K562 (cell line): ENCODE results near the gene CYSRT1. TPM values are rescaled to one million over a fixed set of nuclear protein-coding genes. Genes with fewer than 3 reads are reported as not detected.

ENCODE experiments used
- ATAC-seq: fragments of 200-7000 bp; cut with Tn5 transposase; 3 replicates; pipeline ENCODE4 v1.9.1; 2020; ENCODE audit warnings: moderate library complexity
- BruUV-seq: library from RNA; stranded (reverse); fragments of 400-500 nt; replicated peaks from 2 replicates; lab custom pipeline; 2021; lab: Mats Ljungman, UMichigan
- CTCF ChIA-PET: fragments of 300-600 bp; formaldehyde crosslinking; extraction: SDS; loops from one replicate; lab custom pipeline; 2021; ENCODE audit warnings: low intra/inter-chr PET ratio; lab: Yijun Ruan, JAX
- POLR2A ChIA-PET: fragments of 300-600, 350-650 bp; sonication (Branson Sonifier 250); formaldehyde crosslinking; extraction: SDS; loops from one replicate; lab custom pipeline; 2021; ENCODE audit warnings: antibody characterized with exemption, inconsistent platforms; lab: Yijun Ruan, JAX
- DNase-seq, 4 experiments: peaks; one replicate each; pipeline versions ENCODE4 v3.0.0 to v3.0.0-alpha.2; 2011 to 2018; ENCODE audit warnings: low spot score in 3 of 4, mixed read lengths in 3 of 4; ENCODE audit errors: extremely low read depth in 1 of 4
- FAIRE-seq: peaks from 2 replicates; lab custom pipeline; 2011; peaks lifted over from hg19 to GRCh38; lab: Jason Lieb, UNC
- H2AFZ ChIP-seq: 2 replicates; pipeline ENCODE4 v1.6.0; 2011; ENCODE audit warnings: low read depth, low read length, control low read depth, inconsistent platforms
- H3K27ac ChIP-seq: fragments of 200-600 bp; 3 replicates; pipeline ENCODE4 v1.8.0; 2011; ENCODE audit warnings: low read depth, mild to moderate bottlenecking, control low read depth, inconsistent platforms, low read length, moderate library complexity, mixed read lengths; ENCODE audit errors: extremely low read depth
- H3K27me3 ChIP-seq, 2 experiments: fragments of 300-600 bp in 1 of 2; 2 replicates in 1 of 2; 3 replicates in 1 of 2; pipeline versions ENCODE4 v1.6.0 to v1.8.0; 2011; ENCODE audit warnings: inconsistent platforms in 2 of 2, low read length in 2 of 2, mild to moderate bottlenecking in 1 of 2, mixed read lengths in 1 of 2, moderate library complexity in 1 of 2; ENCODE audit not compliant: control insufficient read depth in 2 of 2, insufficient read depth in 2 of 2
- H3K36me3 ChIP-seq: fragments of 300-600 bp; 3 replicates; pipeline ENCODE4 v1.8.0; 2011; ENCODE audit warnings: mild to moderate bottlenecking, low read length, inconsistent platforms; ENCODE audit not compliant: control insufficient read depth, insufficient read depth
- H3K4me1 ChIP-seq, 2 experiments: fragments of 200-600 bp in 1 of 2; replicated peaks in 1 of 2; 2 replicates in 1 of 2; 3 replicates in 1 of 2; pipeline versions ENCODE4 v1.5.1 to v1.8.0; 2011; ENCODE audit warnings: inconsistent platforms in 2 of 2, low read length in 2 of 2, mild to moderate bottlenecking in 1 of 2, mixed read lengths in 1 of 2, moderate library complexity in 1 of 2; ENCODE audit not compliant: control insufficient read depth in 2 of 2, insufficient read depth in 2 of 2
- H3K4me2 ChIP-seq: 2 replicates; pipeline ENCODE4 v1.6.1; 2011; ENCODE audit warnings: low read length, control low read depth, inconsistent platforms, mixed read lengths; ENCODE audit not compliant: insufficient read depth
- H3K4me3 ChIP-seq: fragments of 200-600 bp; sonication (generic), shearing (Covaris generic); 2 replicates; pipeline ENCODE4 v1.5.1; 2016; ENCODE audit warnings: control low read depth, inconsistent platforms
- H3K79me2 ChIP-seq: fragments of 200-600 bp; 3 replicates; pipeline ENCODE4 v1.8.0; 2011; ENCODE audit warnings: low read length, inconsistent platforms; ENCODE audit not compliant: control insufficient read depth, insufficient read depth
- H3K9ac ChIP-seq, 2 experiments: 2 replicates each; pipeline versions ENCODE4 v1.6.0 to v1.6.1; 2011; ENCODE audit warnings: low read depth in 2 of 2, low read length in 2 of 2, control low read depth in 1 of 2, inconsistent platforms in 1 of 2, mild to moderate bottlenecking in 1 of 2, mixed read lengths in 1 of 2; ENCODE audit not compliant: insufficient read depth in 1 of 2
- H3K9me1 ChIP-seq: one replicate; pipeline ENCODE4 v1.6.0; 2011; ENCODE audit warnings: inconsistent platforms, mild to moderate bottlenecking, low read length, moderate library complexity; ENCODE audit not compliant: control insufficient read depth, insufficient read depth
- H3K9me3 ChIP-seq: replicated peaks from 2 replicates; pipeline ENCODE4 v1.5.1; 2011; ENCODE audit warnings: low read depth, low read length, inconsistent platforms; ENCODE audit not compliant: control insufficient read depth, insufficient read depth
- H4K20me1 ChIP-seq: replicated peaks from 2 replicates; pipeline ENCODE4 v1.6.1; 2011; ENCODE audit warnings: low read length, inconsistent platforms, mixed read lengths; ENCODE audit not compliant: control insufficient read depth, insufficient read depth
- CBX8 ChIP-seq: fragments of 200-600 bp; sonication (generic); IDR thresholded peaks from 2 replicates; pipeline ENCODE4 v1.6.1; 2012; ENCODE audit warnings: borderline replicate concordance, mixed run types, low read depth, mild to moderate bottlenecking, moderate library complexity, mixed read lengths, low read length, control low read depth, inconsistent platforms; ENCODE audit not compliant: poor library complexity, severe bottlenecking; ENCODE audit errors: extremely low read depth
- CHD1 ChIP-seq: fragments of 200-600 bp; sonication (generic); IDR thresholded peaks from one replicate; pipeline ENCODE4 v1.6.1; 2012; ENCODE audit warnings: mild to moderate bottlenecking, moderate library complexity, low read length, inconsistent platforms
- CTCF ChIP-seq, 3 experiments: IDR thresholded peaks in 2 of 3; conservative IDR thresholded peaks in 1 of 3; 2 replicates each; pipeline ENCODE4 v1.5.1; 2011 to 2012; ENCODE audit warnings: low read length in 3 of 3, mild to moderate bottlenecking in 3 of 3, control low read depth in 2 of 3, improper control_type of control experiment in 1 of 3, inconsistent platforms in 1 of 3, low read depth in 1 of 3, mixed read lengths in 1 of 3, moderate library complexity in 1 of 3; ENCODE audit not compliant: insufficient read depth in 2 of 3
- HNRNPL ChIP-seq: fragments of 200-400 bp; formaldehyde crosslinking; IDR thresholded peaks from 2 replicates; pipeline ENCODE4 v1.6.1; 2017; ENCODE audit warnings: low read depth, mild to moderate bottlenecking, low read length
- MCM2 ChIP-seq: fragments of 450-650 bp; IDR thresholded peaks from 2 replicates; pipeline ENCODE4 v1.6.1; 2017; ENCODE audit warnings: low read depth, mild to moderate bottlenecking
- PHF8 ChIP-seq: fragments of 200-600 bp; sonication (generic); IDR thresholded peaks from 2 replicates; pipeline ENCODE4 v1.6.1; 2012; ENCODE audit warnings: mixed run types, mild to moderate bottlenecking, inconsistent platforms, low read length, moderate library complexity, borderline replicate concordance
- POLR2G ChIP-seq: fragments of 200-400 bp; formaldehyde crosslinking; IDR thresholded peaks from 2 replicates; pipeline ENCODE4 v1.6.1; 2017; ENCODE audit warnings: low read depth, mild to moderate bottlenecking, antibody characterized with exemption, low read length, moderate library complexity
- ZNF445 ChIP-seq: fragments of 250-450 bp; sonication (Bioruptor Pico); IDR thresholded peaks from 2 replicates; pipeline ENCODE4 v1.4.0; 2020; ENCODE audit warnings: low read depth, mild to moderate bottlenecking, moderate library complexity
- WGBS: fragments of 100-300 bp; shearing (Covaris generic); methylation state at CpG from one replicate; pipeline ENCODE4 v1.1.6; 2016; ENCODE audit warnings: low coverage, mixed read lengths; ENCODE audit not compliant: insufficient coverage; ENCODE audit errors: missing lambda C conversion rate; 5-methylcytosine and 5-hydroxymethylcytosine counted together
- in situ Hi-C: fragments of 300-500 bp; cut with MboI; formaldehyde crosslinking; loops from 4 replicates; pipeline ENCODE4 v1.15.0; 2018; ENCODE audit warnings: inconsistent platforms, mixed read lengths
- intact Hi-C: fragments of 100-400 bp; cut with micrococcal nuclease; formaldehyde crosslinking; loops from 2 replicates; pipeline ENCODE4 v1.14.2; 2022
- polyA plus RNA-seq, 8 experiments: library from polyadenylated mRNA; depleted of rRNA in 4 of 8; stranded (reverse) in 5 of 8; unstranded in 3 of 8; fragments of >200 nt; fragmentation: Nextera tagmentation in 2 of 8; fragmentation: Illumina TruSeq in 1 of 8; extraction: Ambion mirVana in 2 of 8; extraction: Trizol in 1 of 8; gene quantifications; 2 replicates each; pipeline versions ENCODE4 v1.2.1 to v1.2.3, GENCODE V29; 2011 to 2014; ENCODE audit warnings: inconsistent platforms in 1 of 8, missing spikeins in 1 of 8
- total RNA-seq, 7 experiments: library from RNA; depleted of rRNA in 6 of 7; stranded (reverse); fragments of >200 nt in 6 of 7; fragmentation: Illumina TruSeq in 2 of 7; extraction: Trizol in 2 of 7; gene quantifications; 2 replicates each; pipeline versions ENCODE4 v1.2.1 to v1.2.3, GENCODE V29; 2011 to 2021; ENCODE audit warnings: low replicate concordance in 1 of 7
- TF ChIP-seq, protein P1 (sequence below), 2 experiments: fragments of 450-650 bp; formaldehyde crosslinking in 1 of 2; IDR thresholded peaks; 2 replicates each; pipeline versions ENCODE4 v1.4.0 to v1.6.1; 2014 to 2020; ENCODE audit warnings: mild to moderate bottlenecking in 2 of 2, borderline replicate concordance in 1 of 2, low read depth in 1 of 2

Gene CYSRT1
- total and polyA plus RNA-seq, 9 of the 15 experiments (the other 6 are each of a cell fraction or from before 2014, with no cell fraction given), result 0.04 to 1.4 (median 0.42) TPM; not detected in 3

GRCh38 chr9:137213160-137214060 is 11.6 kb upstream of the CYSRT1 start:
- Histone ChIP-seq H3K36me3 (peaks cover 48% of the 10 kb centered on the region; the same call in 2 of the 3 replicates), H2AFZ (no peak overlapping the region), H3K27ac (no peak overlapping the region), H4K20me1 (peaks cover 3% of the 10 kb centered on the region; the same call in 1 of the 2 replicates), H3K9me3 (no peaks in the 10 kb centered on the region), H3K4me3 (no peak overlapping the region), H3K9me1 (no peaks in the 10 kb centered on the region), H3K4me2 (no peak overlapping the region), H3K27me3 (no peaks in the 10 kb centered on the region), H3K9ac (no peak overlapping the region), H3K4me1 (peaks cover 14 to 61% of the 10 kb centered on the region in 2 experiments), H3K79me2 (peaks cover 12% of the 10 kb centered on the region; the same call in 2 of the 3 replicates)
- 89% methylated on average over 26 of the region's 49 CpGs for WGBS
- BruUV-seq, result no TSS peak
- DNase-seq, result no peak
- in situ Hi-C loops (no loop called here), intact Hi-C loops (no loop called here)
- ChIA-PET CTCF (no interaction called here), POLR2A (interaction anchor here (1.0 to 1.2 kb wide), 2 partner anchors 9 to 32 kb away, joined by 3 read pairs; no protein-coding TSS in a partner anchor)
- ATAC-seq, result no peak
- TF ChIP-seq, protein P1, sequence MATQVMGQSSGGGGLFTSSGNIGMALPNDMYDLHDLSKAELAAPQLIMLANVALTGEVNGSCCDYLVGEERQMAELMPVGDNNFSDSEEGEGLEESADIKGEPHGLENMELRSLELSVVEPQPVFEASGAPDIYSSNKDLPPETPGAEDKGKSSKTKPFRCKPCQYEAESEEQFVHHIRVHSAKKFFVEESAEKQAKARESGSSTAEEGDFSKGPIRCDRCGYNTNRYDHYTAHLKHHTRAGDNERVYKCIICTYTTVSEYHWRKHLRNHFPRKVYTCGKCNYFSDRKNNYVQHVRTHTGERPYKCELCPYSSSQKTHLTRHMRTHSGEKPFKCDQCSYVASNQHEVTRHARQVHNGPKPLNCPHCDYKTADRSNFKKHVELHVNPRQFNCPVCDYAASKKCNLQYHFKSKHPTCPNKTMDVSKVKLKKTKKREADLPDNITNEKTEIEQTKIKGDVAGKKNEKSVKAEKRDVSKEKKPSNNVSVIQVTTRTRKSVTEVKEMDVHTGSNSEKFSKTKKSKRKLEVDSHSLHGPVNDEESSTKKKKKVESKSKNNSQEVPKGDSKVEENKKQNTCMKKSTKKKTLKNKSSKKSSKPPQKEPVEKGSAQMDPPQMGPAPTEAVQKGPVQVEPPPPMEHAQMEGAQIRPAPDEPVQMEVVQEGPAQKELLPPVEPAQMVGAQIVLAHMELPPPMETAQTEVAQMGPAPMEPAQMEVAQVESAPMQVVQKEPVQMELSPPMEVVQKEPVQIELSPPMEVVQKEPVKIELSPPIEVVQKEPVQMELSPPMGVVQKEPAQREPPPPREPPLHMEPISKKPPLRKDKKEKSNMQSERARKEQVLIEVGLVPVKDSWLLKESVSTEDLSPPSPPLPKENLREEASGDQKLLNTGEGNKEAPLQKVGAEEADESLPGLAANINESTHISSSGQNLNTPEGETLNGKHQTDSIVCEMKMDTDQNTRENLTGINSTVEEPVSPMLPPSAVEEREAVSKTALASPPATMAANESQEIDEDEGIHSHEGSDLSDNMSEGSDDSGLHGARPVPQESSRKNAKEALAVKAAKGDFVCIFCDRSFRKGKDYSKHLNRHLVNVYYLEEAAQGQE (IDR thresholded peaks at IDR 0.05; ENCODE audit: borderline replicate concordance), result 0 out of 2 replicates have a peak, but pooled peaks have one; percentile 10
- TF ChIP-seq, protein P1 (CRISPR knock-in tag; IDR thresholded peaks at IDR 0.05; ENCODE audit: low read depth), result no peak
- no peak for TF ChIP-seq PHF8
- TF ChIP-seq HNRNPL, result peak; percentile 54; the same call in 1 of the 2 replicates
- TF ChIP-seq POLR2G, result peak; percentile 56; the same call in 1 of the 2 replicates
- TF ChIP-seq ZNF445 (CRISPR knock-in tag), result no peak
- TF ChIP-seq MCM2, result no peak
- no peak for TF ChIP-seq CBX8
- TF ChIP-seq CTCF (IDR thresholded peaks at IDR 0.05 in 2 of 3, conservative IDR thresholded peaks at IDR 0.05 in 1 of 3; ENCODE audit: insufficient read depth in 2 of 3, low read depth in 1 of 3, low read length in 3 of 3), result peak in 2 of 3 experiments; percentile 32 to 41; a peak in 3 of 6 replicates
- TF ChIP-seq CHD1, result no peak
- no peak for FAIRE-seq
